Sigmoid colon (tissue), 4 donors: Measurements from ENCODE around the gene P2RY14.

Source experiments
- CTCF ChIP-seq, 4 experiments: fragments of 450-650 bp in 3 of 4; fragments of 200-600 bp in 1 of 4; IDR thresholded peaks; one replicate each; pipeline ENCODE4 v1.5.1; 2016 to 2019; ENCODE audit warnings: antibody characterized with exemption in 4 of 4, mild to moderate bottlenecking in 3 of 4, moderate library complexity in 2 of 4
- POLR2A ChIP-seq, 2 donors: fragments of 450-650 bp; IDR thresholded peaks; one replicate each; pipeline ENCODE4 v1.6.1; 2016; ENCODE audit warnings: antibody characterized with exemption in 2 of 2, mild to moderate bottlenecking in 2 of 2, moderate library complexity in 2 of 2
- POLR2AphosphoS5 ChIP-seq, 4 donors: sonication (generic); formaldehyde crosslinking; IDR thresholded peaks; one replicate each; pipeline ENCODE4 v1.6.1; 2017; ENCODE audit warnings: antibody characterized with exemption in 4 of 4

GRCh38 chr3:151175952-151176351 is 102.4 kb downstream of the P2RY14 start:
- TF ChIP-seq POLR2AphosphoS5 (IDR thresholded peaks at IDR 0.05) (no peak), CTCF (IDR thresholded peaks at IDR 0.05) (no peak), POLR2A (IDR thresholded peaks at IDR 0.05) (no peak)
